ENCODE data around the gene TAP1. TPM values are rescaled to one million over a fixed set of nuclear protein-coding genes. Genes with fewer than 3 reads are reported as not detected.
A peak's percentile ranks its signal among the peaks of the same experiment; 100 is the strongest.

TAP1 gene
- total and polyA plus RNA-seq, 12 donors = 19.7 to 77.9 (median 50.8) TPM

GRCh38 chr6:32867554-32868256 is 14.2 kb upstream of the TAP1 start:
- intact Hi-C loops (cut with DNase I) = loop anchor here in 1 of 2 donors (5.0 kb wide), 1 partner anchor 40 kb away; no protein-coding TSS in a partner anchor
- Histone ChIP-seq H3K36me3 (replicated peaks in 1 of 2) (no peaks in the 10 kb centered on the region), H3K27me3 (peaks cover 8% of the 10 kb centered on the region), H3K9me3 (replicated peaks in 1 of 3) (no peaks in the 10 kb centered on the region), H3K4me3 (no peak overlapping the region), H3K4me1 (replicated peaks in 1 of 2) (peaks cover 0 to 9% of the 10 kb centered on the region in 2 donors), H3K27ac (peak overlapping the region in 2 of 5 donors; percentile 26 to 40)
- 20 to 40% (median 27%) methylated on average over 8 of the region's 8 CpGs for WGBS, 4 donors
- TF ChIP-seq, protein P1, sequence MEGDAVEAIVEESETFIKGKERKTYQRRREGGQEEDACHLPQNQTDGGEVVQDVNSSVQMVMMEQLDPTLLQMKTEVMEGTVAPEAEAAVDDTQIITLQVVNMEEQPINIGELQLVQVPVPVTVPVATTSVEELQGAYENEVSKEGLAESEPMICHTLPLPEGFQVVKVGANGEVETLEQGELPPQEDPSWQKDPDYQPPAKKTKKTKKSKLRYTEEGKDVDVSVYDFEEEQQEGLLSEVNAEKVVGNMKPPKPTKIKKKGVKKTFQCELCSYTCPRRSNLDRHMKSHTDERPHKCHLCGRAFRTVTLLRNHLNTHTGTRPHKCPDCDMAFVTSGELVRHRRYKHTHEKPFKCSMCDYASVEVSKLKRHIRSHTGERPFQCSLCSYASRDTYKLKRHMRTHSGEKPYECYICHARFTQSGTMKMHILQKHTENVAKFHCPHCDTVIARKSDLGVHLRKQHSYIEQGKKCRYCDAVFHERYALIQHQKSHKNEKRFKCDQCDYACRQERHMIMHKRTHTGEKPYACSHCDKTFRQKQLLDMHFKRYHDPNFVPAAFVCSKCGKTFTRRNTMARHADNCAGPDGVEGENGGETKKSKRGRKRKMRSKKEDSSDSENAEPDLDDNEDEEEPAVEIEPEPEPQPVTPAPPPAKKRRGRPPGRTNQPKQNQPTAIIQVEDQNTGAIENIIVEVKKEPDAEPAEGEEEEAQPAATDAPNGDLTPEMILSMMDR (IDR thresholded peaks at IDR 0.05) = no peak
- TF ChIP-seq POLR2A (IDR thresholded peaks at IDR 0.05) = no peak
- DNase-seq = peak in 1 of 7 donors; percentile 36

DNA sequence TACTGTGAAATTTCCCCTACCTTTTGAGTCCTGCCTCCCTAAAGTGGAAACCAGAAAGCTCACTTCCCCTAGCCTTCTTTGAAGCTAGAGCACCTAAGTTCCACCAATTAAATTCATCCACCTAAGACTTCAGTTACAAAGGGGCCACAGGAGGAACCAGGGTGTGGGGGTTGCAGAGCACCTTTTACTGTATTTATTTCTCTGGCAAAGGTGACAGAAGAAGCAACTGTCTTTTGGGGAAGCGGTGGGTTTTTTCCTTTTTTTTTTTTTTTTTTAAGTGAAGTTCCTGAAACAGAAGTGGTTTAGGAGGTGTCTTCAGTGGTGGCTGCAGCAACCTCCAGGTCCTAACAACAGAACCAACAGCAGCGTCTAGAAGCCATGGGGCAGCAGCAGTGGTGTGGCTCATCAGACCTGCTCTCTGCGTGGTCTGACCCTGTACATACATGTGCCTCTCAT is 13.5 kb upstream of the TAP1 start:
- intact Hi-C loops (cut with DNase I) = loop anchor here in 1 of 2 donors (5.0 kb wide), 1 partner anchor 40 kb away; no protein-coding TSS in a partner anchor
- Histone ChIP-seq H3K9me3 (replicated peaks in 1 of 3) (no peaks in the 10 kb centered on the region), H3K27ac (no peak overlapping the region), H3K4me1 (replicated peaks in 1 of 2) (peaks cover 0 to 9% of the 10 kb centered on the region in 2 donors), H3K27me3 (peaks cover 8% of the 10 kb centered on the region), H3K4me3 (no peak overlapping the region), H3K36me3 (replicated peaks in 1 of 2) (no peaks in the 10 kb centered on the region)
- TF ChIP-seq POLR2A (IDR thresholded peaks at IDR 0.05) = no peak
- TF ChIP-seq, protein P1 (IDR thresholded peaks at IDR 0.05) = no peak
- peak in 1 of 7 donors; percentile 25 for DNase-seq
- 43 to 51% (median 50%) methylated on average over 3 of the region's 3 CpGs for WGBS, 4 donors

DNA sequence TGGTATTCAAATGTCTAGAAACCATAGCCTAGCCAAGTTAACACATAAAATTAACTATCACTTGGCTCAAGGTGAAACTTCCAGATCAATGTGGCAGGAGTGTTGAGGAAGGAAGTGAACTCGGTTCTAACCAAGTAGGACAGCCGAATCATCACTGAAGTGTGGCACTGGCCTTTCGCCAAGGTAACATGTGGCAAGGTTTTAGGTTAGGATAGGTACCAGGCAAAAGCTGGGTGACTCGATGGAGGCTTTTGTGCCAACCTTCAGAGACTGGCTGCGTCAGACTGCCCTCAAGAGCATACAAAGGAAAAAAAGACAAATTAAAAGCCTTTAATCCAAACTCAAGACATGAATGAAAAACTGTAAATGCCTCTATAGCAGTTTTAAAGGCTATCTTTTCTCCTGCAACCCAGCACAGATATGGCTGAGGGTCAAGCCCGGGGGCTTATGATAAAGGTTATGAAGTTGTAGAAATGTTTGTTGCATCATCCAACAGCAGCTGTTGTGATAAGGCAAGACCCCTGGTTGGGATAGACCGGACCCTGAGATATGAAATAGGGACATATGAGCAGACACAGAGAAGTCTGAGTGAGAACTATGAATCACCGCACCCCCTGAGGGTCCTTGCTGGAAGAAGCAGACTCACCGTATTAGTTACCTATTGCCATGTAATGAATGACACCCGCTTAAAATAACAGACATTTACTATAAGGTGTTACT is 12.4 kb upstream of the TAP1 start:
- intact Hi-C loops (cut with DNase I) = loop anchor here in 1 of 2 donors (5.0 kb wide), 1 partner anchor 39 kb away; no protein-coding TSS in a partner anchor
- WGBS, 4 donors = 58 to 66% (median 65%) methylated on average over 10 of the region's 10 CpGs

DNA sequence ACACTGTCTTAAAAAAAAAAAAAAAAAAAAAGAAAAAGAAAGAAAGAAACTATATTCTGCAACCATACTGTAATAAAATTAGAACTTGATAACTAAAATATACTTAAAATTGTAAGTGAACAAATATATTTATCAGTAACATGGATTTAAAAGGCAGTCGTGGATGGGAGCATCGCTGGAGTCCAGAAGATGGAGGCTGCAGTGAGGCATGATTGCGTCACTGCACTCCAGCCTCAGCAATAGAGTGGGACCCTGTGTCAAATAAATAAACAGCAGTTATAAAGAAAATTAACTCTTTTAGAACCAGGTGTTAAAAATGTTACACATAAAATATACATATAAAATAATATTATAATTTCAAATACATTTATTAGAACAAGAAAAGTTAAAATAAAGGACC is 9.2 kb upstream of the TAP1 start:
- intact Hi-C loops (cut with DNase I) = no loop called here
- 74 to 83% (median 79%) methylated on average over 3 of the region's 3 CpGs for WGBS, 4 donors
- Histone ChIP-seq H3K9me3 (replicated peaks in 1 of 3) (no peaks in the 10 kb centered on the region), H3K36me3 (replicated peaks in 1 of 2) (peaks cover 0 to 22% of the 10 kb centered on the region in 2 donors), H3K4me1 (replicated peaks in 1 of 2) (peaks cover 0 to 5% of the 10 kb centered on the region in 2 donors), H3K4me3 (no peak overlapping the region), H3K27me3 (no peaks in the 10 kb centered on the region), H3K27ac (no peak overlapping the region)
- DNase-seq = no peak
- TF ChIP-seq, protein P1 (IDR thresholded peaks at IDR 0.05) = no peak
- no peak for TF ChIP-seq POLR2A (IDR thresholded peaks at IDR 0.05)

More for the DNA sequence above, 12.4 kb upstream of the TAP1 start:
- H3K9me3 ChIP-seq (replicated peaks in 1 of 3) = no peaks in the 10 kb centered on the region
- H3K4me3 ChIP-seq = no peak overlapping the region
- peaks cover 8% of the 10 kb centered on the region for H3K27me3 ChIP-seq
- DNase-seq = no peak
- no peak overlapping the region for H3K27ac ChIP-seq
- H3K36me3 ChIP-seq (replicated peaks in 1 of 2) = no peaks in the 10 kb centered on the region
- TF ChIP-seq, protein P1 (IDR thresholded peaks at IDR 0.05) = no peak
- TF ChIP-seq POLR2A (IDR thresholded peaks at IDR 0.05) = no peak
- H3K4me1 ChIP-seq (replicated peaks in 1 of 2) = peaks cover 0 to 9% of the 10 kb centered on the region in 2 donors
